Peyer's patch (tissue), 4 donors: ENCODE measurements around the gene CREB3L2.

ENCODE experiments used
- POLR2A ChIP-seq, 2 donors: fragments of 450-650 bp; IDR thresholded peaks; one replicate each; pipeline ENCODE4 v1.5.1; 2017; ENCODE audit warnings: antibody characterized with exemption in 2 of 2, mild to moderate bottlenecking in 2 of 2, moderate library complexity in 2 of 2
- TF ChIP-seq, protein P1 (sequence below), 6 experiments: fragments of 450-650 bp in 4 of 6; fragments of 200-600 bp in 2 of 6; sonication (generic) in 1 of 6; IDR thresholded peaks; one replicate each; pipeline ENCODE4 v1.5.1; 2017 to 2019; ENCODE audit warnings: antibody characterized with exemption in 6 of 6, mild to moderate bottlenecking in 3 of 6, moderate library complexity in 1 of 6

GRCh38 chr7:138014686-138015085, 12.8 kb upstream of the CREB3L2 start:
- TF ChIP-seq, protein P1, sequence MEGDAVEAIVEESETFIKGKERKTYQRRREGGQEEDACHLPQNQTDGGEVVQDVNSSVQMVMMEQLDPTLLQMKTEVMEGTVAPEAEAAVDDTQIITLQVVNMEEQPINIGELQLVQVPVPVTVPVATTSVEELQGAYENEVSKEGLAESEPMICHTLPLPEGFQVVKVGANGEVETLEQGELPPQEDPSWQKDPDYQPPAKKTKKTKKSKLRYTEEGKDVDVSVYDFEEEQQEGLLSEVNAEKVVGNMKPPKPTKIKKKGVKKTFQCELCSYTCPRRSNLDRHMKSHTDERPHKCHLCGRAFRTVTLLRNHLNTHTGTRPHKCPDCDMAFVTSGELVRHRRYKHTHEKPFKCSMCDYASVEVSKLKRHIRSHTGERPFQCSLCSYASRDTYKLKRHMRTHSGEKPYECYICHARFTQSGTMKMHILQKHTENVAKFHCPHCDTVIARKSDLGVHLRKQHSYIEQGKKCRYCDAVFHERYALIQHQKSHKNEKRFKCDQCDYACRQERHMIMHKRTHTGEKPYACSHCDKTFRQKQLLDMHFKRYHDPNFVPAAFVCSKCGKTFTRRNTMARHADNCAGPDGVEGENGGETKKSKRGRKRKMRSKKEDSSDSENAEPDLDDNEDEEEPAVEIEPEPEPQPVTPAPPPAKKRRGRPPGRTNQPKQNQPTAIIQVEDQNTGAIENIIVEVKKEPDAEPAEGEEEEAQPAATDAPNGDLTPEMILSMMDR (IDR thresholded peaks at IDR 0.05): no peak
- TF ChIP-seq POLR2A (IDR thresholded peaks at IDR 0.05): no peak
